HG03342 (cell line): ENCODE measurements around the gene BEGAIN.

ENCODE experiments used
- ATAC-seq: cut with Tn5 transposase; IDR thresholded peaks from one replicate; pipeline ENCODE4 v1.9.1; 2021; ENCODE audit warnings: mild to moderate bottlenecking, moderate library complexity; ENCODE audit not compliant: unreplicated experiment

Gene BEGAIN

GRCh38 chr14:100539766-100540140 is 47.5 kb downstream of the BEGAIN start:
- ATAC-seq = no peak

GRCh38 chr14:100539003-100539660 is 48.1 kb downstream of the BEGAIN start:
- no peak for ATAC-seq

- no peak for ATAC-seq
Measured at GRCh38 chr14:100538351-100539002, 48.7 kb downstream of the BEGAIN start.

- ATAC-seq = no peak
Measured at GRCh38 chr14:100537446-100538350, 49.5 kb downstream of the BEGAIN start.

- ATAC-seq = no peak
Measured at GRCh38 chr14:100536721-100537445, 50.3 kb downstream of the BEGAIN start.

GRCh38 chr14:100536121-100536510 is 51.1 kb downstream of the BEGAIN start:
- no peak for ATAC-seq

GRCh38 chr14:100535287-100536120 is 51.7 kb downstream of the BEGAIN start:
- no peak for ATAC-seq

- ATAC-seq = no peak
Measured at GRCh38 chr14:100534528-100535286, 52.5 kb downstream of the BEGAIN start.

GRCh38 chr14:100533656-100534485 is 53.3 kb downstream of the BEGAIN start:
- no peak for ATAC-seq

GRCh38 chr14:100532906-100533655 is 54.1 kb downstream of the BEGAIN start:
- no peak for ATAC-seq

- no peak for ATAC-seq
Measured at GRCh38 chr14:100532154-100532861, 54.9 kb downstream of the BEGAIN start.

- ATAC-seq = no peak
Measured at GRCh38 chr14:100531152-100532121, 55.8 kb downstream of the BEGAIN start.

- no peak for ATAC-seq
Measured at GRCh38 chr14:100530270-100531072, 56.7 kb downstream of the BEGAIN start.

GRCh38 chr14:100529561-100530031 is 57.6 kb downstream of the BEGAIN start:
- no peak for ATAC-seq

GRCh38 chr14:100528962-100529560 is 58.2 kb downstream of the BEGAIN start:
- no peak for ATAC-seq
